Vagina (tissue), 2 donors: ENCODE data around the gene COL17A1.

ENCODE experiments used
- POLR2A ChIP-seq, 2 donors: fragments of 450-650 bp; IDR thresholded peaks; one replicate each; pipeline ENCODE4 v1.6.1; 2017; ENCODE audit warnings: antibody characterized with exemption in 2 of 2, mild to moderate bottlenecking in 2 of 2, moderate library complexity in 2 of 2
- POLR2AphosphoS5 ChIP-seq, 2 donors: sonication (generic); formaldehyde crosslinking; IDR thresholded peaks; one replicate each; pipeline ENCODE4 v1.9.0; 2017; ENCODE audit warnings: antibody characterized with exemption in 2 of 2, mild to moderate bottlenecking in 2 of 2, low read depth in 1 of 2; ENCODE audit not compliant: insufficient read depth in 1 of 2
- TF ChIP-seq, protein P1 (sequence below), 3 experiments: fragments of 450-650 bp in 2 of 3; fragments of 200-600 bp in 1 of 3; sonication (generic) in 1 of 3; IDR thresholded peaks; one replicate each; pipeline ENCODE4 v1.5.1; 2017 to 2019; ENCODE audit warnings: antibody characterized with exemption in 3 of 3, mild to moderate bottlenecking in 2 of 3, moderate library complexity in 2 of 3

DNA sequence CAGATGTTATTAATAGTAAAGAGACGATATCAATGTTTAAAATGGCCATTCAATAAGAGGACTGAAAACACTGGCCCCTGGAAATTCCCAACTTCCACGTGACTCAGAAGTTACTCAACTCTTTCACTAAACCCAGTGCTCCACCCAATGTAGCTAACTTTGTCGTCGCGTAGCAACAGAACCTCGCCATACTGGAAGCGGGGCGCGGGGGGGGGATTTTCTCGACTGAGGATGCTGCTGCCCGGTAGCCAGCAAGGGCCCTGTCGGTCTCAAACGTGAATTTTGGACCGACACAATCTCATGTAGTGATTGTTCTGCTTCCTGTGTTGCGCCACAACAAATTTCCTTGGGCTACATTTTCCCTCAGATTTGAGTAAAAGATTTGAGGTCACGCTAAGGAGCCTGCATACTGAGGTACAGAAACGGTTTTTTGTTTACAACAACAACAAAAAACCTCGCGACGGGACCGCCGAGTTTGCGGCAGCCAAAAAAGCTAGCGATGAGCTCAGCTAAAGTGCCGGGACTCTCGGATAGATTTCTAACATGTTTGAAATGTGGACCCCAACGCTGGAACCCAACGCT lies 35.3 kb upstream of the COL17A1 start:
- TF ChIP-seq, protein P1, sequence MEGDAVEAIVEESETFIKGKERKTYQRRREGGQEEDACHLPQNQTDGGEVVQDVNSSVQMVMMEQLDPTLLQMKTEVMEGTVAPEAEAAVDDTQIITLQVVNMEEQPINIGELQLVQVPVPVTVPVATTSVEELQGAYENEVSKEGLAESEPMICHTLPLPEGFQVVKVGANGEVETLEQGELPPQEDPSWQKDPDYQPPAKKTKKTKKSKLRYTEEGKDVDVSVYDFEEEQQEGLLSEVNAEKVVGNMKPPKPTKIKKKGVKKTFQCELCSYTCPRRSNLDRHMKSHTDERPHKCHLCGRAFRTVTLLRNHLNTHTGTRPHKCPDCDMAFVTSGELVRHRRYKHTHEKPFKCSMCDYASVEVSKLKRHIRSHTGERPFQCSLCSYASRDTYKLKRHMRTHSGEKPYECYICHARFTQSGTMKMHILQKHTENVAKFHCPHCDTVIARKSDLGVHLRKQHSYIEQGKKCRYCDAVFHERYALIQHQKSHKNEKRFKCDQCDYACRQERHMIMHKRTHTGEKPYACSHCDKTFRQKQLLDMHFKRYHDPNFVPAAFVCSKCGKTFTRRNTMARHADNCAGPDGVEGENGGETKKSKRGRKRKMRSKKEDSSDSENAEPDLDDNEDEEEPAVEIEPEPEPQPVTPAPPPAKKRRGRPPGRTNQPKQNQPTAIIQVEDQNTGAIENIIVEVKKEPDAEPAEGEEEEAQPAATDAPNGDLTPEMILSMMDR (IDR thresholded peaks at IDR 0.05): no peak
- TF ChIP-seq POLR2AphosphoS5 (IDR thresholded peaks at IDR 0.05; ENCODE audit: insufficient read depth in 1 of 2, low read depth in 1 of 2) (peak; percentile 13 to 92), POLR2A (IDR thresholded peaks at IDR 0.05) (no peak)
